H1 (cell line): Measurements from ENCODE around the gene PRKAA2. TPM values are rescaled to one million over a fixed set of nuclear protein-coding genes. Genes with fewer than 3 reads are reported as not detected.

ENCODE experiments used
- CTCF ChIA-PET: fragments of 300-600 bp; sonication (Branson Sonifier 250); formaldehyde crosslinking; loops from one replicate; lab custom pipeline; 2021; ENCODE audit not compliant: partially characterized antibody; lab: Charles Lee
- POLR2A ChIA-PET: fragments of 300-600 bp; sonication (Branson Sonifier 250); formaldehyde crosslinking; loops from one replicate; lab custom pipeline; 2021; ENCODE audit warnings: inconsistent platforms; ENCODE audit not compliant: partially characterized antibody; lab: Charles Lee
- DNase-seq, 2 experiments: peaks; one replicate each; pipeline versions ENCODE4 v3.0.0 to v3.0.0-alpha.2; 2010 to 2022; ENCODE audit warnings: low spot score in 2 of 2, low read depth in 1 of 2, mixed read lengths in 1 of 2
- FAIRE-seq: peaks from 2 replicates; lab custom pipeline; 2011; peaks lifted over from hg19 to GRCh38; lab: Jason Lieb, UNC
- H2AFZ ChIP-seq: 2 replicates; pipeline ENCODE4 v1.8.1; 2012; ENCODE audit warnings: low read length, inconsistent platforms
- H2AK5ac ChIP-seq: 2 replicates; pipeline ENCODE4 v1.6.1; 2013; ENCODE audit warnings: low read depth, low read length
- H2BK120ac ChIP-seq: replicated peaks from 2 replicates; pipeline ENCODE3; 2013; ENCODE audit warnings: low read depth, low read length, inconsistent platforms
- H2BK12ac ChIP-seq: 2 replicates; pipeline ENCODE4 v1.6.1; 2013; ENCODE audit warnings: low read depth, low read length
- H2BK15ac ChIP-seq: 2 replicates; pipeline ENCODE4 v1.6.1; 2013; ENCODE audit warnings: low read length
- H2BK20ac ChIP-seq: 2 replicates; pipeline ENCODE4 v1.6.1; 2013; ENCODE audit warnings: low read length
- H2BK5ac ChIP-seq: 2 replicates; pipeline ENCODE4 v1.6.1; 2013; ENCODE audit warnings: low read depth, low read length
- H3K14ac ChIP-seq: 2 replicates; pipeline ENCODE4 v1.6.1; 2013; ENCODE audit warnings: inconsistent platforms; ENCODE audit not compliant: insufficient read length
- H3K18ac ChIP-seq: 2 replicates; pipeline ENCODE4 v1.6.1; 2013; ENCODE audit warnings: low read length; ENCODE audit errors: extremely low read depth
- H3K23ac ChIP-seq: 2 replicates; pipeline ENCODE4 v1.6.1; 2013; ENCODE audit warnings: inconsistent platforms; ENCODE audit not compliant: insufficient read length
- H3K23me2 ChIP-seq: 2 replicates; pipeline ENCODE4 v1.6.1; 2013; ENCODE audit warnings: low read depth, low read length
- H3K27ac ChIP-seq: 2 replicates; pipeline ENCODE4 v1.6.1; 2011; ENCODE audit warnings: low read depth, low read length, inconsistent platforms
- H3K27me3 ChIP-seq, 4 experiments: replicated peaks in 1 of 4; 1 replicate in 1 of 4; 2 replicates in 3 of 4; pipeline versions ENCODE4 v1.6.1 to v1.8.1; 2011 to 2013; ENCODE audit warnings: low read length in 3 of 4, mild to moderate bottlenecking in 3 of 4, inconsistent platforms in 2 of 4, mixed read lengths in 2 of 4, moderate library complexity in 1 of 4; ENCODE audit not compliant: control insufficient read depth in 3 of 4, insufficient read depth in 3 of 4; ENCODE audit errors: extremely low read depth in 1 of 4
- H3K36me3 ChIP-seq, 4 experiments: 2 replicates each; pipeline versions ENCODE4 v1.6.1 to v1.8.1; 2011 to 2013; ENCODE audit warnings: mild to moderate bottlenecking in 4 of 4, low read length in 3 of 4, moderate library complexity in 2 of 4, control low read depth in 1 of 4, inconsistent platforms in 1 of 4; ENCODE audit not compliant: insufficient read depth in 4 of 4, control insufficient read depth in 2 of 4
- H3K4ac ChIP-seq: replicated peaks from 2 replicates; pipeline ENCODE3; 2013; ENCODE audit warnings: low read length, low read depth, mixed read lengths, inconsistent platforms; ENCODE audit not compliant: insufficient read length
- H3K4me1 ChIP-seq, 4 experiments: replicated peaks in 1 of 4; 1 replicate in 1 of 4; 2 replicates in 3 of 4; pipeline versions ENCODE4 v1.6.1 to v1.8.1; 2011 to 2013; ENCODE audit warnings: low read length in 3 of 4, inconsistent platforms in 2 of 4, mixed read lengths in 1 of 4; ENCODE audit not compliant: insufficient read depth in 4 of 4, control insufficient read depth in 3 of 4
- H3K4me2 ChIP-seq, 2 experiments: 2 replicates each; pipeline versions ENCODE4 v1.6.1 to v1.8.1; 2011 to 2013; ENCODE audit warnings: low read depth in 2 of 2, low read length in 2 of 2, control low read depth in 1 of 2, inconsistent platforms in 1 of 2, mild to moderate bottlenecking in 1 of 2; ENCODE audit not compliant: insufficient read depth in 1 of 2
- H3K4me3 ChIP-seq, 4 experiments: fragments of 200-600, 300-600 bp in 1 of 4; sonication (generic), shearing (Covaris generic), sonication (Bioruptor Twin) in 1 of 4; 2 replicates each; pipeline versions ENCODE4 v1.5.1 to v1.8.1; 2011 to 2016; ENCODE audit warnings: low read length in 4 of 4, low read depth in 3 of 4, control low read depth in 2 of 4, inconsistent platforms in 2 of 4, mild to moderate bottlenecking in 2 of 4, mixed read lengths in 1 of 4, moderate library complexity in 1 of 4; ENCODE audit not compliant: insufficient read depth in 2 of 4; ENCODE audit errors: extremely low read depth in 1 of 4
- H3K56ac ChIP-seq: replicated peaks from 2 replicates; pipeline ENCODE3; 2013; ENCODE audit warnings: low read depth, mild to moderate bottlenecking, mixed read lengths, low read length, inconsistent platforms; ENCODE audit not compliant: insufficient read length
- H3K79me1 ChIP-seq: 2 replicates; pipeline ENCODE4 v1.6.1; 2013; ENCODE audit warnings: low read depth, low read length, control low read depth
- H3K79me2 ChIP-seq, 2 experiments: 2 replicates each; pipeline versions ENCODE4 v1.6.1 to v1.8.1; 2012 to 2013; ENCODE audit warnings: low read length in 2 of 2, mild to moderate bottlenecking in 2 of 2, inconsistent platforms in 1 of 2; ENCODE audit not compliant: insufficient read depth in 2 of 2, control insufficient read depth in 1 of 2
- H3K9ac ChIP-seq, 4 experiments: replicated peaks in 1 of 4; 1 replicate in 1 of 4; 2 replicates in 3 of 4; pipeline versions ENCODE4 v1.6.1 to v1.8.1; 2011 to 2013; ENCODE audit warnings: low read depth in 3 of 4, low read length in 3 of 4, control low read depth in 2 of 4, mild to moderate bottlenecking in 2 of 4, moderate library complexity in 2 of 4, inconsistent platforms in 1 of 4; ENCODE audit errors: extremely low read depth in 1 of 4
- H3K9me3 ChIP-seq, 2 experiments: 2 replicates each; pipeline versions ENCODE4 v1.6.1 to v1.8.1; 2012 to 2013; ENCODE audit warnings: mild to moderate bottlenecking in 2 of 2, moderate library complexity in 2 of 2, control low read depth in 1 of 2, inconsistent platforms in 1 of 2, low read depth in 1 of 2, low read length in 1 of 2, mixed read lengths in 1 of 2; ENCODE audit not compliant: insufficient read depth in 2 of 2
- H4K20me1 ChIP-seq, 2 experiments: replicated peaks in 1 of 2; 2 replicates each; pipeline versions ENCODE3 to v1.8.1; 2011 to 2013; ENCODE audit warnings: inconsistent platforms in 2 of 2, low read length in 2 of 2, mild to moderate bottlenecking in 1 of 2; ENCODE audit not compliant: insufficient read depth in 2 of 2, control insufficient read depth in 1 of 2
- H4K5ac ChIP-seq: 2 replicates; pipeline ENCODE4 v1.6.1; 2013; ENCODE audit warnings: low read length, low read depth, mixed read lengths, inconsistent platforms; ENCODE audit not compliant: insufficient read length
- H4K8ac ChIP-seq: 2 replicates; pipeline ENCODE4 v1.8.0; 2013; ENCODE audit warnings: mild to moderate bottlenecking, moderate library complexity, low read length, inconsistent platforms; ENCODE audit not compliant: insufficient read depth; ENCODE audit errors: extremely low read depth
- H4K91ac ChIP-seq: replicated peaks from 2 replicates; pipeline ENCODE3; 2013; ENCODE audit warnings: low read length, mixed read lengths, inconsistent platforms; ENCODE audit not compliant: insufficient read length
- WGBS, 2 experiments: shearing (Covaris generic) in 1 of 2; methylation state at CpG; one replicate each; pipeline versions ENCODE4 v1.1.6 to v1.1.7; 2013 to 2015; ENCODE audit warnings: low lambda C conversion rate in 2 of 2, mixed read lengths in 2 of 2, inconsistent platforms in 1 of 2, low coverage in 1 of 2, missing lambda C conversion rate in 1 of 2; ENCODE audit not compliant: insufficient replicate concordance in 2 of 2, insufficient coverage in 1 of 2, insufficient read length in 1 of 2; ENCODE audit errors: extremely low coverage in 1 of 2, missing lambda C conversion rate in 1 of 2; 5-methylcytosine and 5-hydroxymethylcytosine counted together
- polyA plus RNA-seq, 7 experiments: library from polyadenylated mRNA; depleted of rRNA in 3 of 7; stranded (reverse) in 5 of 7; unstranded in 2 of 7; fragments of >200 nt in 5 of 7; fragments of 200-250 nt in 2 of 7; gene quantifications; 1 replicate in 5 of 7; 2 replicates in 1 of 7; 4 replicates in 1 of 7; pipeline versions ENCODE4 v1.2.1 to v1.2.3, GENCODE V29; 2011 to 2013; ENCODE audit warnings: missing spikeins in 2 of 7, mixed read lengths in 2 of 7
- total RNA-seq: library from RNA; stranded (reverse); fragmentation: NEBNext Ultra II Directional; extraction: Animal tissue kit (Norgen Biotek cat#: 25700); gene quantifications from 2 replicates; pipeline ENCODE4 v1.2.1, GENCODE V29; 2021
- TF ChIP-seq, protein P1 (sequence below): fragments of 300-600 bp; sonication (generic); IDR thresholded peaks from 2 replicates; pipeline ENCODE4 v1.7.1; 2012; ENCODE audit warnings: low read length, moderate library complexity, mild to moderate bottlenecking, inconsistent platforms; ENCODE audit not compliant: insufficient replicate concordance

PRKAA2 gene
- total and polyA plus RNA-seq, 2 of the 8 experiments (the other 6 are each of a cell fraction or from before 2014, with no cell fraction given) = 2.6 to 6.4 TPM

- FAIRE-seq = no peak
- TF ChIP-seq, protein P1, sequence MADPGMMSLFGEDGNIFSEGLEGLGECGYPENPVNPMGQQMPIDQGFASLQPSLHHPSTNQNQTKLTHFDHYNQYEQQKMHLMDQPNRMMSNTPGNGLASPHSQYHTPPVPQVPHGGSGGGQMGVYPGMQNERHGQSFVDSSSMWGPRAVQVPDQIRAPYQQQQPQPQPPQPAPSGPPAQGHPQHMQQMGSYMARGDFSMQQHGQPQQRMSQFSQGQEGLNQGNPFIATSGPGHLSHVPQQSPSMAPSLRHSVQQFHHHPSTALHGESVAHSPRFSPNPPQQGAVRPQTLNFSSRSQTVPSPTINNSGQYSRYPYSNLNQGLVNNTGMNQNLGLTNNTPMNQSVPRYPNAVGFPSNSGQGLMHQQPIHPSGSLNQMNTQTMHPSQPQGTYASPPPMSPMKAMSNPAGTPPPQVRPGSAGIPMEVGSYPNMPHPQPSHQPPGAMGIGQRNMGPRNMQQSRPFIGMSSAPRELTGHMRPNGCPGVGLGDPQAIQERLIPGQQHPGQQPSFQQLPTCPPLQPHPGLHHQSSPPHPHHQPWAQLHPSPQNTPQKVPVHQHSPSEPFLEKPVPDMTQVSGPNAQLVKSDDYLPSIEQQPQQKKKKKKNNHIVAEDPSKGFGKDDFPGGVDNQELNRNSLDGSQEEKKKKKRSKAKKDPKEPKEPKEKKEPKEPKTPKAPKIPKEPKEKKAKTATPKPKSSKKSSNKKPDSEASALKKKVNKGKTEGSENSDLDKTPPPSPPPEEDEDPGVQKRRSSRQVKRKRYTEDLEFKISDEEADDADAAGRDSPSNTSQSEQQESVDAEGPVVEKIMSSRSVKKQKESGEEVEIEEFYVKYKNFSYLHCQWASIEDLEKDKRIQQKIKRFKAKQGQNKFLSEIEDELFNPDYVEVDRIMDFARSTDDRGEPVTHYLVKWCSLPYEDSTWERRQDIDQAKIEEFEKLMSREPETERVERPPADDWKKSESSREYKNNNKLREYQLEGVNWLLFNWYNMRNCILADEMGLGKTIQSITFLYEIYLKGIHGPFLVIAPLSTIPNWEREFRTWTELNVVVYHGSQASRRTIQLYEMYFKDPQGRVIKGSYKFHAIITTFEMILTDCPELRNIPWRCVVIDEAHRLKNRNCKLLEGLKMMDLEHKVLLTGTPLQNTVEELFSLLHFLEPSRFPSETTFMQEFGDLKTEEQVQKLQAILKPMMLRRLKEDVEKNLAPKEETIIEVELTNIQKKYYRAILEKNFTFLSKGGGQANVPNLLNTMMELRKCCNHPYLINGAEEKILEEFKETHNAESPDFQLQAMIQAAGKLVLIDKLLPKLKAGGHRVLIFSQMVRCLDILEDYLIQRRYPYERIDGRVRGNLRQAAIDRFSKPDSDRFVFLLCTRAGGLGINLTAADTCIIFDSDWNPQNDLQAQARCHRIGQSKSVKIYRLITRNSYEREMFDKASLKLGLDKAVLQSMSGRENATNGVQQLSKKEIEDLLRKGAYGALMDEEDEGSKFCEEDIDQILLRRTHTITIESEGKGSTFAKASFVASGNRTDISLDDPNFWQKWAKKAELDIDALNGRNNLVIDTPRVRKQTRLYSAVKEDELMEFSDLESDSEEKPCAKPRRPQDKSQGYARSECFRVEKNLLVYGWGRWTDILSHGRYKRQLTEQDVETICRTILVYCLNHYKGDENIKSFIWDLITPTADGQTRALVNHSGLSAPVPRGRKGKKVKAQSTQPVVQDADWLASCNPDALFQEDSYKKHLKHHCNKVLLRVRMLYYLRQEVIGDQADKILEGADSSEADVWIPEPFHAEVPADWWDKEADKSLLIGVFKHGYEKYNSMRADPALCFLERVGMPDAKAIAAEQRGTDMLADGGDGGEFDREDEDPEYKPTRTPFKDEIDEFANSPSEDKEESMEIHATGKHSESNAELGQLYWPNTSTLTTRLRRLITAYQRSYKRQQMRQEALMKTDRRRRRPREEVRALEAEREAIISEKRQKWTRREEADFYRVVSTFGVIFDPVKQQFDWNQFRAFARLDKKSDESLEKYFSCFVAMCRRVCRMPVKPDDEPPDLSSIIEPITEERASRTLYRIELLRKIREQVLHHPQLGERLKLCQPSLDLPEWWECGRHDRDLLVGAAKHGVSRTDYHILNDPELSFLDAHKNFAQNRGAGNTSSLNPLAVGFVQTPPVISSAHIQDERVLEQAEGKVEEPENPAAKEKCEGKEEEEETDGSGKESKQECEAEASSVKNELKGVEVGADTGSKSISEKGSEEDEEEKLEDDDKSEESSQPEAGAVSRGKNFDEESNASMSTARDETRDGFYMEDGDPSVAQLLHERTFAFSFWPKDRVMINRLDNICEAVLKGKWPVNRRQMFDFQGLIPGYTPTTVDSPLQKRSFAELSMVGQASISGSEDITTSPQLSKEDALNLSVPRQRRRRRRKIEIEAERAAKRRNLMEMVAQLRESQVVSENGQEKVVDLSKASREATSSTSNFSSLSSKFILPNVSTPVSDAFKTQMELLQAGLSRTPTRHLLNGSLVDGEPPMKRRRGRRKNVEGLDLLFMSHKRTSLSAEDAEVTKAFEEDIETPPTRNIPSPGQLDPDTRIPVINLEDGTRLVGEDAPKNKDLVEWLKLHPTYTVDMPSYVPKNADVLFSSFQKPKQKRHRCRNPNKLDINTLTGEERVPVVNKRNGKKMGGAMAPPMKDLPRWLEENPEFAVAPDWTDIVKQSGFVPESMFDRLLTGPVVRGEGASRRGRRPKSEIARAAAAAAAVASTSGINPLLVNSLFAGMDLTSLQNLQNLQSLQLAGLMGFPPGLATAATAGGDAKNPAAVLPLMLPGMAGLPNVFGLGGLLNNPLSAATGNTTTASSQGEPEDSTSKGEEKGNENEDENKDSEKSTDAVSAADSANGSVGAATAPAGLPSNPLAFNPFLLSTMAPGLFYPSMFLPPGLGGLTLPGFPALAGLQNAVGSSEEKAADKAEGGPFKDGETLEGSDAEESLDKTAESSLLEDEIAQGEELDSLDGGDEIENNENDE = no peak
Observed at GRCh38 chr1:56745231-56745630, 100.1 kb downstream of the PRKAA2 start.

More at GRCh38 chr1:56745231-56745630, 100.1 kb downstream of the PRKAA2 start:
- no peak overlapping the region for H2AFZ ChIP-seq
- no peak overlapping the region for H2BK15ac ChIP-seq
- DNase-seq = no peak
- no peaks in the 10 kb centered on the region for H3K23me2 ChIP-seq
- H3K4me1 ChIP-seq = no peaks in the 10 kb centered on the region
- no peak overlapping the region for H3K23ac ChIP-seq
- no peak overlapping the region for H2BK12ac ChIP-seq
- no peak overlapping the region for H2BK20ac ChIP-seq
- H4K5ac ChIP-seq = no peak overlapping the region
- no peak overlapping the region for H4K8ac ChIP-seq
- ChIA-PET CTCF (no interaction called here), POLR2A (no interaction called here)
- H3K18ac ChIP-seq = no peak overlapping the region
- no peak overlapping the region for H3K4ac ChIP-seq
- no peak overlapping the region for H3K27ac ChIP-seq
- H3K79me1 ChIP-seq = no peaks in the 10 kb centered on the region
- no peaks in the 10 kb centered on the region for H3K27me3 ChIP-seq
- H3K79me2 ChIP-seq = no peaks in the 10 kb centered on the region
- H4K91ac ChIP-seq = no peak overlapping the region
- H2BK120ac ChIP-seq = no peak overlapping the region
- no peak overlapping the region for H3K9ac ChIP-seq
- H4K20me1 ChIP-seq = no peaks in the 10 kb centered on the region
- H3K36me3 ChIP-seq = no peaks in the 10 kb centered on the region
- no peak overlapping the region for H2BK5ac ChIP-seq
- WGBS, 2 experiments = 91% methylated on average over 3 of the region's 3 CpGs; no CpG with 5 or more reads in 1 of the 2 experiments
- no peak overlapping the region for H3K4me2 ChIP-seq
- no peaks in the 10 kb centered on the region for H3K9me3 ChIP-seq
- H2AK5ac ChIP-seq = no peak overlapping the region
- H3K14ac ChIP-seq = no peak overlapping the region
- no peak overlapping the region for H3K56ac ChIP-seq
- no peak overlapping the region for H3K4me3 ChIP-seq
